ENCODE data around the gene OR9I1. TPM values are rescaled to one million over a fixed set of nuclear protein-coding genes. Genes with fewer than 3 reads are reported as not detected.

The OR9I1 gene
- total RNA-seq, 6 experiments from 2014 or later: not detected

GRCh38 chr11:58142761-58143160 is 17.4 kb upstream of the OR9I1 start:
- no peaks in the 10 kb centered on the region for H3K9me3 Mint-ChIP-seq
- H3K27ac Mint-ChIP-seq: no peak overlapping the region

GRCh38 chr11:58135171-58135570 is 9.8 kb upstream of the OR9I1 start:
- Mint-ChIP-seq H3K27me3 (ENCODE audit: insufficient read depth) (peaks cover 2% of the 10 kb centered on the region; the same call in 1 of the 2 replicates), H3K27ac (no peak overlapping the region), H3K36me3 (ENCODE audit: low read depth) (no peaks in the 10 kb centered on the region), H3K4me1 (ENCODE audit: low read depth) (no peaks in the 10 kb centered on the region), H3K4me3 (no peak overlapping the region), H3K9me3 (no peaks in the 10 kb centered on the region)
- DNase-seq: no peak
- TF ChIP-seq CTCF (IDR thresholded peaks at IDR 0.05): no peak

More at GRCh38 chr11:58142761-58143160, 17.4 kb upstream of the OR9I1 start:
- H3K27me3 Mint-ChIP-seq (ENCODE audit: insufficient read depth): peaks cover 4% of the 10 kb centered on the region
- no peak for DNase-seq
- H3K4me3 Mint-ChIP-seq: no peak overlapping the region
- no peaks in the 10 kb centered on the region for H3K36me3 Mint-ChIP-seq (ENCODE audit: low read depth)
- no peaks in the 10 kb centered on the region for H3K4me1 Mint-ChIP-seq (ENCODE audit: low read depth)
- TF ChIP-seq CTCF (IDR thresholded peaks at IDR 0.05): no peak

- Mint-ChIP-seq H3K36me3 (ENCODE audit: low read depth) (no peaks in the 10 kb centered on the region), H3K9me3 (no peaks in the 10 kb centered on the region), H3K4me1 (ENCODE audit: low read depth) (no peaks in the 10 kb centered on the region), H3K4me3 (no peak overlapping the region), H3K27ac (no peak overlapping the region), H3K27me3 (ENCODE audit: insufficient read depth) (peaks cover 2% of the 10 kb centered on the region; the same call in 1 of the 2 replicates)
- no peak for TF ChIP-seq CTCF (IDR thresholded peaks at IDR 0.05)
- DNase-seq: no peak
Observed at GRCh38 chr11:58134151-58134550, 8.8 kb upstream of the OR9I1 start.

GRCh38 chr11:58133309-58134076 is 8.2 kb upstream of the OR9I1 start:
- no peak overlapping the region for H3K4me3 Mint-ChIP-seq
- no peaks in the 10 kb centered on the region for H3K4me1 Mint-ChIP-seq (ENCODE audit: low read depth)
- no peak for TF ChIP-seq CTCF (IDR thresholded peaks at IDR 0.05)
- peaks cover 2% of the 10 kb centered on the region; the same call in 1 of the 2 replicates for H3K27me3 Mint-ChIP-seq (ENCODE audit: insufficient read depth)
- no peaks in the 10 kb centered on the region for H3K9me3 Mint-ChIP-seq
- no peak for DNase-seq
- H3K36me3 Mint-ChIP-seq (ENCODE audit: low read depth): no peaks in the 10 kb centered on the region
- H3K27ac Mint-ChIP-seq: no peak overlapping the region

- H3K27me3 Mint-ChIP-seq (ENCODE audit: insufficient read depth): 0 out of 2 replicates have a peak, but pooled peaks cover 1% of the 10 kb centered on the region
- H3K36me3 Mint-ChIP-seq (ENCODE audit: low read depth): no peaks in the 10 kb centered on the region
- no peak for TF ChIP-seq CTCF (IDR thresholded peaks at IDR 0.05)
- no peaks in the 10 kb centered on the region for H3K9me3 Mint-ChIP-seq
- no peak overlapping the region for H3K27ac Mint-ChIP-seq
- no peaks in the 10 kb centered on the region for H3K4me1 Mint-ChIP-seq (ENCODE audit: low read depth)
- no peak overlapping the region for H3K4me3 Mint-ChIP-seq
- no peak for DNase-seq
Observed at GRCh38 chr11:58127350-58127749, 2.0 kb upstream of the OR9I1 start.

Measured in HFFc6 (cell line).